NCI-H510A treated with DMSO at 0.1 percent for 48 hours (cell line): Measurements from ENCODE around the gene MTA1.

Experiments used
- DNase-seq: peaks from one replicate; lab custom pipeline; 2025; lab: John Stamatoyannopoulos, UW

Gene MTA1

GRCh38 chr14:105424861-105425260, 5.2 kb downstream of the MTA1 start:
- no peak for DNase-seq

- no peak for DNase-seq
Measured at GRCh38 chr14:105425823-105426247, 6.2 kb downstream of the MTA1 start.

- no peak for DNase-seq
Measured at GRCh38 chr14:105426416-105427130, 6.9 kb downstream of the MTA1 start.

- DNase-seq: no peak
Measured at GRCh38 chr14:105427412-105427811, 7.8 kb downstream of the MTA1 start.

- DNase-seq: no peak
Measured at GRCh38 chr14:105427936-105428485, 8.4 kb downstream of the MTA1 start.

GRCh38 chr14:105430042-105430441, 10.4 kb downstream of the MTA1 start:
- no peak for DNase-seq

- no peak for DNase-seq
Measured at GRCh38 chr14:105430565-105430964, 10.9 kb downstream of the MTA1 start.

GRCh38 chr14:105431256-105431655, 11.6 kb downstream of the MTA1 start:
- DNase-seq: no peak

- no peak for DNase-seq
Measured at GRCh38 chr14:105432657-105433056, 13.0 kb downstream of the MTA1 start.

GRCh38 chr14:105433161-105433605, 13.6 kb downstream of the MTA1 start:
- no peak for DNase-seq

- no peak for DNase-seq
Measured at GRCh38 chr14:105436402-105436801, 16.8 kb downstream of the MTA1 start.

GRCh38 chr14:105436891-105437722, 17.5 kb downstream of the MTA1 start:
- DNase-seq: peak; percentile 74

- DNase-seq: no peak
Measured at GRCh38 chr14:105437723-105438500, 18.3 kb downstream of the MTA1 start.

GRCh38 chr14:105439179-105439578, 19.6 kb downstream of the MTA1 start:
- no peak for DNase-seq

GRCh38 chr14:105439710-105440553, 20.3 kb downstream of the MTA1 start:
- DNase-seq: no peak

GRCh38 chr14:105440554-105440900, 20.9 kb downstream of the MTA1 start:
- DNase-seq: no peak

- no peak for DNase-seq
Measured at GRCh38 chr14:105440992-105441391, 21.4 kb downstream of the MTA1 start.

- DNase-seq: no peak
Measured at GRCh38 chr14:105442125-105442524, 22.5 kb downstream of the MTA1 start.

- no peak for DNase-seq
Measured at GRCh38 chr14:105442834-105443233, 23.2 kb downstream of the MTA1 start.

- no peak for DNase-seq
Measured at GRCh38 chr14:105444859-105445258, 25.2 kb downstream of the MTA1 start.

- no peak for DNase-seq
Measured at GRCh38 chr14:105445290-105445689, 25.7 kb downstream of the MTA1 start.
